DOHH2 (cell line): ENCODE results near the gene TNS1.

ENCODE experiments used
- CTCF ChIP-seq: fragments of 200-600 bp; sonication (generic); IDR thresholded peaks from one replicate; pipeline ENCODE4 v1.5.1; 2014; ENCODE audit warnings: antibody characterized with exemption, mild to moderate bottlenecking, low read depth, low read length; ENCODE audit not compliant: poor library complexity, severe bottlenecking
- EZH2phosphoT487 ChIP-seq: fragments of 200-600 bp; sonication (generic); IDR thresholded peaks from 2 replicates; pipeline ENCODE4 v1.6.1; 2017; ENCODE audit warnings: borderline replicate concordance, mild to moderate bottlenecking, antibody characterized with exemption, low read length, moderate library complexity, mixed read lengths

GRCh38 chr2:217820904-217821303, 181.9 kb downstream of the TNS1 start:
- TF ChIP-seq CTCF = no peak
- no peak for TF ChIP-seq EZH2phosphoT487
